ENCODE measurements around the gene HYOU1.

DNA sequence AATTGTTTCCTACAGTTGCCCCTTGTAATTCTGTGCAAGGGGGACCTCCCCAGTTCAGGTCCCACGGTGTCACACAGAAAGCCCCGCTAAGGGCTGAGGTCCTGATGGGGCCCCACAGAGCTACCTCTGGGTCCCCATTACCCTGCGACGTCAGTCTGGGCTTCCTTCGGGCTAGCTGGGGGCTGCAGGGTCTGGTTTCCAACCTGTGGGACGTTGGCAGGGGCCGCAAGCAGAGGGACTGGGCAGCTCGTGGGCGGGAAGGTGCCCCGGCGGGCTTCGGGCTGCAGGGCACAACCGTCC is 27.0 kb downstream of the HYOU1 start:
- TF ChIP-seq POLR2A (IDR thresholded peaks at IDR 0.05; ENCODE audit: extremely low read depth, insufficient read length) (no peak), MYC (IDR thresholded peaks at IDR 0.05; ENCODE audit: low read depth, low read length) (no peak)
- TF ChIP-seq, protein P1, sequence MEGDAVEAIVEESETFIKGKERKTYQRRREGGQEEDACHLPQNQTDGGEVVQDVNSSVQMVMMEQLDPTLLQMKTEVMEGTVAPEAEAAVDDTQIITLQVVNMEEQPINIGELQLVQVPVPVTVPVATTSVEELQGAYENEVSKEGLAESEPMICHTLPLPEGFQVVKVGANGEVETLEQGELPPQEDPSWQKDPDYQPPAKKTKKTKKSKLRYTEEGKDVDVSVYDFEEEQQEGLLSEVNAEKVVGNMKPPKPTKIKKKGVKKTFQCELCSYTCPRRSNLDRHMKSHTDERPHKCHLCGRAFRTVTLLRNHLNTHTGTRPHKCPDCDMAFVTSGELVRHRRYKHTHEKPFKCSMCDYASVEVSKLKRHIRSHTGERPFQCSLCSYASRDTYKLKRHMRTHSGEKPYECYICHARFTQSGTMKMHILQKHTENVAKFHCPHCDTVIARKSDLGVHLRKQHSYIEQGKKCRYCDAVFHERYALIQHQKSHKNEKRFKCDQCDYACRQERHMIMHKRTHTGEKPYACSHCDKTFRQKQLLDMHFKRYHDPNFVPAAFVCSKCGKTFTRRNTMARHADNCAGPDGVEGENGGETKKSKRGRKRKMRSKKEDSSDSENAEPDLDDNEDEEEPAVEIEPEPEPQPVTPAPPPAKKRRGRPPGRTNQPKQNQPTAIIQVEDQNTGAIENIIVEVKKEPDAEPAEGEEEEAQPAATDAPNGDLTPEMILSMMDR (IDR thresholded peaks at IDR 0.05; ENCODE audit: low read depth, low read length): no peak
- TF ChIP-seq, protein P2, sequence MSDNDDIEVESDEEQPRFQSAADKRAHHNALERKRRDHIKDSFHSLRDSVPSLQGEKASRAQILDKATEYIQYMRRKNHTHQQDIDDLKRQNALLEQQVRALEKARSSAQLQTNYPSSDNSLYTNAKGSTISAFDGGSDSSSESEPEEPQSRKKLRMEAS (IDR thresholded peaks at IDR 0.05; ENCODE audit: low read depth, low read length): no peak
